ENCODE measurements around the gene GALNT17. TPM values are rescaled to one million over a fixed set of nuclear protein-coding genes. Genes with fewer than 3 reads are reported as not detected.

The GALNT17 gene
- total RNA-seq, 4 donors from 2014 or later, result 66.0 to 97.9 (median 76.0) TPM

DNA sequence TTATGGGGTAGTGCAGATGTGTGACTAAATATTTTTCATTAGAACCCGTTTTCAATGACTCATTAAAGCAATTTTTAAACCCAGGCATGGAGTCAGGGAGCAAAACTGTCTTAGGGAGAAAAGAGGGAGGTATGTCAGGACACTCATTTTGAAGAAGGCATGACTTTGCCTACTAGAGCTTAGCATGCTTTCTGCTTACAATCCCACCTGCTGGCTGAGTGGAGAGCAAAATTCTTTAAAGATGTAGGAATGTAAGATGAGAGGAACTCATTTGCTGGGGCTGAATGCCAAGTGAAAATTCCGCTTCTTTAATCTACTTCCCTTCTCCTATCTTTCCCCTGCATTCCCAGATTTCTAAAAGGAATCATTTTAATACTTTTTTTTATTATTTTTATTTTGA is 232.6 kb downstream of the GALNT17 start:
- H3K27me3 ChIP-seq, result no peaks in the 10 kb centered on the region
- peak overlapping the region in 1 of 4 donors; percentile 53 for H3K27ac ChIP-seq
- peaks cover 0 to 6% (median 0%) of the 10 kb centered on the region in 4 donors for H3K4me1 ChIP-seq
- WGBS, 2 donors, result 53 to 57% methylated on average over 2 of the region's 2 CpGs
- no peak overlapping the region for H3K4me3 ChIP-seq
- H3K9me3 ChIP-seq, result no peaks in the 10 kb centered on the region
- no peak for TF ChIP-seq EP300 (IDR thresholded peaks at IDR 0.05)
- TF ChIP-seq, protein P1, sequence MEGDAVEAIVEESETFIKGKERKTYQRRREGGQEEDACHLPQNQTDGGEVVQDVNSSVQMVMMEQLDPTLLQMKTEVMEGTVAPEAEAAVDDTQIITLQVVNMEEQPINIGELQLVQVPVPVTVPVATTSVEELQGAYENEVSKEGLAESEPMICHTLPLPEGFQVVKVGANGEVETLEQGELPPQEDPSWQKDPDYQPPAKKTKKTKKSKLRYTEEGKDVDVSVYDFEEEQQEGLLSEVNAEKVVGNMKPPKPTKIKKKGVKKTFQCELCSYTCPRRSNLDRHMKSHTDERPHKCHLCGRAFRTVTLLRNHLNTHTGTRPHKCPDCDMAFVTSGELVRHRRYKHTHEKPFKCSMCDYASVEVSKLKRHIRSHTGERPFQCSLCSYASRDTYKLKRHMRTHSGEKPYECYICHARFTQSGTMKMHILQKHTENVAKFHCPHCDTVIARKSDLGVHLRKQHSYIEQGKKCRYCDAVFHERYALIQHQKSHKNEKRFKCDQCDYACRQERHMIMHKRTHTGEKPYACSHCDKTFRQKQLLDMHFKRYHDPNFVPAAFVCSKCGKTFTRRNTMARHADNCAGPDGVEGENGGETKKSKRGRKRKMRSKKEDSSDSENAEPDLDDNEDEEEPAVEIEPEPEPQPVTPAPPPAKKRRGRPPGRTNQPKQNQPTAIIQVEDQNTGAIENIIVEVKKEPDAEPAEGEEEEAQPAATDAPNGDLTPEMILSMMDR (IDR thresholded peaks at IDR 0.05), result no peak
- no peak for TF ChIP-seq POLR2A (IDR thresholded peaks at IDR 0.05)
- H3K36me3 ChIP-seq, result no peaks in the 10 kb centered on the region
- DNase-seq (ENCODE audit: low spot score in 2 of 2), result no peak

DNA sequence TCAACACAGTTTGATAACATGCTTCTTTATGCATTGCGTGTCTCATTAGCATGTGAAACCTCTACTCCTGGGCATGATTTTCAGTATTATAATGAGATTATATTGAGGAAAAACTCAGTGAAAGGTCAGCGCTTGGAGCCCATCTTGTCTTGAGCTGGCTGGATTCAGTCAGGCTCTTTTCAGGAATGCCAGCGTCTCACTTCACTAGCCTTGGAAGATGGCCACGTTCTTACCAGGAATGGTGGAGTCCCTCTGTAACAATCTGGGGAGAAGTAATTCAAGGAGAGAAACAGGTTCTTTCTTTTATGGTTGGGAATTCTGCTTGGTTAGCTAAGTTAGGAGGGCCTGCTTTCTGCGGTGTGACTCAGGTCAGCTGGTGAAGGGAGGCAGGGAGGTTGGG is 241.0 kb downstream of the GALNT17 start:
- peaks cover 0 to 8% (median 0%) of the 10 kb centered on the region in 4 donors for H3K9me3 ChIP-seq
- no peak for DNase-seq (ENCODE audit: low spot score in 2 of 2)
- no peaks in the 10 kb centered on the region for H3K4me1 ChIP-seq
- H3K36me3 ChIP-seq, result no peaks in the 10 kb centered on the region
- no peaks in the 10 kb centered on the region for H3K27me3 ChIP-seq
- no peak for TF ChIP-seq EP300 (IDR thresholded peaks at IDR 0.05)
- TF ChIP-seq POLR2A (IDR thresholded peaks at IDR 0.05), result no peak
- TF ChIP-seq, protein P1 (IDR thresholded peaks at IDR 0.05), result no peak
- WGBS, 2 donors, result 87 to 92% methylated on average over 5 of the region's 5 CpGs
- H3K4me3 ChIP-seq, result no peak overlapping the region
- no peak overlapping the region for H3K27ac ChIP-seq

DNA sequence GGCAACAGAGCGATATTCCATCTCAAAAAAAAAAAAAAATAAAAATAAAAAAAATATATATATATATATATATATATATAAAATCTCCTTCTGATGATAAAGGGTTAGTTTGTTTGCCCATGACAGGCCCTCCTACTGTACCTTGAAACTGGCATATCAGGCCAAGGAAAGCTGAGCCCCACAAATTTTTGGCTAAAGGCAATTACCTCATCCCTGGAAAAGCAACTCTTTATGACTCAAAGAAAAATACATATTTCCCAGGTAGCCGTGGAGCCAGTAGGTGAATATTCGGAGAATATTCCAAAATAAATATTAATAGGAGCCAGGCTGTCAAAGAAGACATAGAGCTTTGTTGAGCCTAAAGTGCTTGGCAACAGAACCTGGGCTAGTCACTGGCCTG is 245.1 kb downstream of the GALNT17 start:
- DNase-seq (ENCODE audit: low spot score in 2 of 2), result no peak
- TF ChIP-seq, protein P1 (IDR thresholded peaks at IDR 0.05), result no peak
- TF ChIP-seq POLR2A (IDR thresholded peaks at IDR 0.05) (no peak), EP300 (IDR thresholded peaks at IDR 0.05) (no peak)
- Histone ChIP-seq H3K36me3 (no peaks in the 10 kb centered on the region), H3K27me3 (no peaks in the 10 kb centered on the region), H3K9me3 (peaks cover 0 to 23% (median 0%) of the 10 kb centered on the region in 4 donors), H3K4me3 (no peak overlapping the region), H3K4me1 (no peaks in the 10 kb centered on the region), H3K27ac (no peak overlapping the region)
- WGBS, 2 donors, result 66 to 78% methylated on average over 3 of the region's 3 CpGs

DNA sequence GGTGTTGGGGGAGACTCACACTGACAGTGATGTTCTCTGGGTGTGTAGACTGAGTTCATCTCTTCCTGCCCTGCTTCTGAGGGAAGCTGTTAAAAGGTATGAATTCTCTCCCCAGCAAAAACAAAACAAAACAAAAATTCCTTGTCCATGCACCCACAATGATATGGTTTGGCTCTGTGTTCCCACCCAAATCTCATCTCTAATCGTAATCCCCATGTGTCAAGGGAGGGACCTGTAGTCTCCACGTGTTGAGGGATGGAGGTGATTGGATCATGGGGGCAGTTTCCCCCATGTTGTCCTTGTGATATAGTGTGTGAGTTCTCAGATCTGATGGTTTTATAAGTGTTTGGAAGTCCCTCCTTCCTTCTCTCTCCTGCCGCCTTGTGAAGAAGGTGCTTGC is 245.5 kb downstream of the GALNT17 start:
- H3K27ac ChIP-seq, result no peak overlapping the region
- H3K9me3 ChIP-seq, result peaks cover 0 to 23% (median 0%) of the 10 kb centered on the region in 4 donors
- no peaks in the 10 kb centered on the region for H3K36me3 ChIP-seq
- H3K4me1 ChIP-seq, result no peaks in the 10 kb centered on the region
- DNase-seq (ENCODE audit: low spot score in 2 of 2), result no peak
- no peaks in the 10 kb centered on the region for H3K27me3 ChIP-seq
- TF ChIP-seq, protein P1 (IDR thresholded peaks at IDR 0.05), result no peak
- TF ChIP-seq POLR2A (IDR thresholded peaks at IDR 0.05) (no peak), EP300 (IDR thresholded peaks at IDR 0.05) (no peak)
- WGBS, 2 donors, result 90 to 98% methylated on average over 3 of the region's 3 CpGs
- H3K4me3 ChIP-seq, result no peak overlapping the region

DNA sequence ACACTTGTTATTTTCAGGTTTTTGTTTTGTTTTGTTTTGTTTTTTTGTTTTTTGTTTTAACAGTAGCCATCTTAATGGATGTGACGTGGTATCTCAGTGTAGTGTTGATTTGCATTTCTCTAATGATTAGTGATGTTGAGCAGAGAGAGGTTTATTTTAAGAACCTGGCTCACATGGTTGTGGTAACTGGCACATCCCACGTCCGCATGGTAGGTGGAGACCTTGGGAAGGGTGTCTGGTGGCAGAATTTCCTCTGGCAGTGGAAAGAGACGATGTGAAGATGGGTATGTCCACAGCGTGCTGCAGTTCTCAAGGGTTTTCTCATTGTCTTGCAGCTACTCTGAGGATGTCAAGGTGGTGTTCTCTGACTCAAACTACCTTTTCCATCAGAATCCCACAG is 252.2 kb downstream of the GALNT17 start:
- no peak overlapping the region for H3K4me3 ChIP-seq
- no peaks in the 10 kb centered on the region for H3K27me3 ChIP-seq
- H3K4me1 ChIP-seq, result no peaks in the 10 kb centered on the region
- TF ChIP-seq EP300 (IDR thresholded peaks at IDR 0.05), result no peak
- WGBS, 2 donors, result 94 to 98% methylated on average over 5 of the region's 5 CpGs
- H3K36me3 ChIP-seq, result peaks cover 0 to 12% (median 0%) of the 10 kb centered on the region in 3 donors
- no peak for DNase-seq (ENCODE audit: low spot score in 2 of 2)
- H3K9me3 ChIP-seq, result peaks cover 0 to 4% (median 0%) of the 10 kb centered on the region in 4 donors
- no peak overlapping the region for H3K27ac ChIP-seq

DNA sequence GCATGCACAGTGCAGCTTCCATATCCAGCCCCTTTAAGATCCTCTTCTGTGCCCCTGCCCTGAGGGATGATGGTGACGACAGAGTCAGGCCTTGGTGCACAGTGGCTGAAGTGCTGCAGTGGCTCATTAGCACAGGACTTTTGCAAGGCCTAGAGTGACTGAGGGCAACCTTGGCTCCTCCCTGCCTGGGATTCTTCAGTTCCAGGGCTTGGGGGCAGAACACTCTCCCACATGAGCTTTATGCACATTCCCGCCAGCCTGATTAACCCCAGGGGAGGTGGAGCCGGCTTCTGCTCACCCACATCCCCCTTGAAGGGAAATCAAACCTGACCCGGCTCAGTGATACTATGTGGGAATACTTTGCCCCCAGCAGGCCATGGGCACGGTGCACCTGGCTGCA is 253.4 kb downstream of the GALNT17 start:
- H3K4me3 ChIP-seq, result no peak overlapping the region
- no peaks in the 10 kb centered on the region for H3K27me3 ChIP-seq
- H3K27ac ChIP-seq, result no peak overlapping the region
- no peaks in the 10 kb centered on the region for H3K9me3 ChIP-seq
- no peaks in the 10 kb centered on the region for H3K4me1 ChIP-seq
- peaks cover 0 to 25% (median 0%) of the 10 kb centered on the region in 3 donors for H3K36me3 ChIP-seq
- 70 to 77% methylated on average over 5 of the region's 5 CpGs for WGBS, 2 donors
- TF ChIP-seq, protein P1 (IDR thresholded peaks at IDR 0.05), result no peak
- TF ChIP-seq EP300 (IDR thresholded peaks at IDR 0.05) (no peak), POLR2A (IDR thresholded peaks at IDR 0.05) (no peak)
- no peak for DNase-seq (ENCODE audit: low spot score in 2 of 2)
